Measurements from ENCODE around the gene TIMM22.

Gene TIMM22

DNA sequence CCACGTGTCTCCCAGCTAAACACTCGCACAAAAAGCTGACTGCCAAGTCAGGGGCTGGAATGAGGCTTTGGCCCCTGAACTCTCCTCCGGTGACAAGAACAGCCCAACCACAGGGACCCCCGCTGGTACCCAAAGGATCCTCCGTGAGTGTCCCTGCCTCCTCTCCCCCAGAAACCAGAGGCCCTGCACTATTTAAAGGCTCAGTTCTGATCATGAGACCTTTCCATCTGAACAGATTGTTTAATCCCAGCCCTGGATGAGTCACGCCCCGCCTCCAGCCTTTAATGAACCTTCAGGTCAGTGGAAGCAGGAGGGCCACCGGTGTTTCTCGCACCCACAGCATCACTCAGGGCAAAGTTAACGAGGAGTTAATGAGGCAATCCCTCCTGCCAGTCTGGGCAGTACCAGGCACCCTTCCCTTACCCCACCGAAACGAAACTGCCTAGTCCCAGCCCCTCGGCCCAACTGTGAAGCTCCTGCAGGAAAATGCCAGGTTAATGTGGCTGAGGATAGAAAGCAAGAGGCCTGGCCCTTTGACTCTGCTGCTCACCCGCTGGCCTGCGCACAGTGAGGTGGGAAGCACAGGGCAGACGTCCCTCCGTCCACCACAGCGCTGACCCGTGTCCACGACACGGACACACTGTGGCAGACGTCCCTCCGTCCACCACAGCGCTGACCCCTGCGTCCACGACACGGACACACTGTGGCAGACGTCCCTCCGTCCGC is 32.4 kb downstream of the TIMM22 start:
- Histone ChIP-seq H3K27me3 (replicated peaks) (no peaks in the 10 kb centered on the region), H3K36me3 (replicated peaks) (peaks cover 4% of the 10 kb centered on the region), H3K27ac (no peak overlapping the region), H3K4me3 (ENCODE audit: low read depth, low read length) (no peak overlapping the region)
- peak; percentile 63 for DNase-seq
- in situ Hi-C loops (cut with HindIII; ENCODE audit: low pct_ligation_motif_present, low sequenced_read_pairs): no loop called here
- TF ChIP-seq, protein P1, sequence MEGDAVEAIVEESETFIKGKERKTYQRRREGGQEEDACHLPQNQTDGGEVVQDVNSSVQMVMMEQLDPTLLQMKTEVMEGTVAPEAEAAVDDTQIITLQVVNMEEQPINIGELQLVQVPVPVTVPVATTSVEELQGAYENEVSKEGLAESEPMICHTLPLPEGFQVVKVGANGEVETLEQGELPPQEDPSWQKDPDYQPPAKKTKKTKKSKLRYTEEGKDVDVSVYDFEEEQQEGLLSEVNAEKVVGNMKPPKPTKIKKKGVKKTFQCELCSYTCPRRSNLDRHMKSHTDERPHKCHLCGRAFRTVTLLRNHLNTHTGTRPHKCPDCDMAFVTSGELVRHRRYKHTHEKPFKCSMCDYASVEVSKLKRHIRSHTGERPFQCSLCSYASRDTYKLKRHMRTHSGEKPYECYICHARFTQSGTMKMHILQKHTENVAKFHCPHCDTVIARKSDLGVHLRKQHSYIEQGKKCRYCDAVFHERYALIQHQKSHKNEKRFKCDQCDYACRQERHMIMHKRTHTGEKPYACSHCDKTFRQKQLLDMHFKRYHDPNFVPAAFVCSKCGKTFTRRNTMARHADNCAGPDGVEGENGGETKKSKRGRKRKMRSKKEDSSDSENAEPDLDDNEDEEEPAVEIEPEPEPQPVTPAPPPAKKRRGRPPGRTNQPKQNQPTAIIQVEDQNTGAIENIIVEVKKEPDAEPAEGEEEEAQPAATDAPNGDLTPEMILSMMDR (IDR thresholded peaks at IDR 0.05; ENCODE audit: low read depth, low read length, missing control alignments): no peak

DNA sequence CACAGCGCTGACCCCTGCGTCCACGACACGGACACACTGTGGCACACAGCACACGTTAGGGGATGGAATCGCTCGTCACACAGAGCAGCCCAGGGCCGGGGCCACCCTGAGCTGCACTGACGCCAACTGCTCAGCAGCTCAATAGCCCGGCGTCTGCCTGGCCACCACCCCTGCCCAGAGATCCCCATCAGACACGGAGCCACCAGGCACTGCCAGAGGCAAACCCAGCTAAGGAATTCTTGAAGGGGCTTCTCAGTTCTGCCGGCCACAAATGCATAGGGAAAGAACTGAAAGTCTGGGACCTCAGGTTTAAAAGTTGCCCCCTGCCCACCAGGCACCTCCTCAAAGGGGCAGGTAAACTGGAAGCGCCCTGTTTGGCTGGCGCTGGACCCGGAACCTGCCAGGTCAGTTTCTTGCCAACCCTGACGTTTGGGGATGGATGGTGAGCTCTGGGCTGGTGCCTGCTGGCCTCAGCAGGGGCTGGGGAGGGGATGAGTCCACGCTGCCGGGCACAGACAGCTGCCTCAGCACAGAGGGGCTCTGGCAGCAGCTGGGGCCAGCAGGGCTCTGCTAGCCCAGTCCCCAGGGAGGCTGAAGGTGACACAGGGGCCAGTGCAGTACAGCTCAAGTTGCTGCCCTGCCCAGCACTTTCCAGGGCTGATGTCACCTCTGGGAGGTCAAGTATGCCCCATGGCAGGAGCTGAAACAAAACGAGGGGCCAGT is 33.2 kb downstream of the TIMM22 start:
- no peaks in the 10 kb centered on the region for H3K27me3 ChIP-seq (replicated peaks)
- no peak for DNase-seq
- H3K36me3 ChIP-seq (replicated peaks): peaks cover 4% of the 10 kb centered on the region
- no peak overlapping the region for H3K4me3 ChIP-seq (ENCODE audit: low read depth, low read length)
- H3K27ac ChIP-seq: no peak overlapping the region
- TF ChIP-seq, protein P1 (IDR thresholded peaks at IDR 0.05; ENCODE audit: low read depth, low read length, missing control alignments): no peak
- in situ Hi-C loops (cut with HindIII; ENCODE audit: low pct_ligation_motif_present, low sequenced_read_pairs): no loop called here

DNA sequence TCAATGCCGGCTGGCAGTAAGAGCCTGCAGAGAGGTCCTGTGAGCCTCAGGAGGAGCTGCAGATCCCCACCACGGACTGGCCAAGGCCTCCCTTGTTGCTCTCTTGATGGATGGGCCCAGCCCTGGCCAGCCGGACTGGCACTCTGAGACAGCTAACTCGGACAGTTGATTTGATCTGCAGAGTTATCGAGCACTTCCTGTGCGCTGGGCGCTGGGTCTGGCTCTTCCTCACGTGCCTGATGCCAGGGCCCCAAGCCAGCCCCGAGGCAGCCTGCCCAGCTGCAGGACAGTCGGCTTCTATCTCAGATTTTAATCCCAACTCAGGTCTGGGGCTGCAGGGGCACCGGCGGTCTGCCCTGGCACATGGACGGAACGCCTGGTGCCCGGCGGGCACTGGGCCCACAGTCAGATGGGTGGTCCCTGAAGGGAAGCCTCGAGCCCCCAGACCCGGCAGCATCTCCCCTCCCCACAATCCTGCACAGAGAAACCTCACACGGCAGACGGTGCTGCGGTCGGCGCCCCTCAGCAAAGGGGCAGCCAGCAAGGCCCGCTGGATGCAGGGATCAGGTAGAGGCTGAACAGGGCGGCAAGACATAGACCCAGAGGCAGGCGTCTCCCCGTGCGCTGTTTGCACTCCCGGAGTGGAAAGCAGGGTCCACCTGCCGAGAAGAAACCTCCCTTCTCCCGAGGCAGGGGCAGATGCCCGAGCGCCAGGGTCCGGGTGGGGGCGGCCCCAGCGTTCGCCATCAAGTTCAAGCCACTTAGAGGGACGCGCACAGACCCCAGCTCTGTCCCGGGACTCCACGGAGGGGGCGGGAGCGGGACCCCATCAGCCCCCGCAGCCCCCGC is 34.0 kb downstream of the TIMM22 start:
- Histone ChIP-seq H3K27ac (no peak overlapping the region), H3K4me3 (ENCODE audit: low read depth, low read length) (no peak overlapping the region), H3K36me3 (replicated peaks) (peaks cover 4% of the 10 kb centered on the region), H3K27me3 (replicated peaks) (no peaks in the 10 kb centered on the region)
- in situ Hi-C loops (cut with HindIII; ENCODE audit: low pct_ligation_motif_present, low sequenced_read_pairs): no loop called here
- TF ChIP-seq, protein P1 (IDR thresholded peaks at IDR 0.05; ENCODE audit: low read depth, low read length, missing control alignments): no peak
- no peak for DNase-seq

DNA sequence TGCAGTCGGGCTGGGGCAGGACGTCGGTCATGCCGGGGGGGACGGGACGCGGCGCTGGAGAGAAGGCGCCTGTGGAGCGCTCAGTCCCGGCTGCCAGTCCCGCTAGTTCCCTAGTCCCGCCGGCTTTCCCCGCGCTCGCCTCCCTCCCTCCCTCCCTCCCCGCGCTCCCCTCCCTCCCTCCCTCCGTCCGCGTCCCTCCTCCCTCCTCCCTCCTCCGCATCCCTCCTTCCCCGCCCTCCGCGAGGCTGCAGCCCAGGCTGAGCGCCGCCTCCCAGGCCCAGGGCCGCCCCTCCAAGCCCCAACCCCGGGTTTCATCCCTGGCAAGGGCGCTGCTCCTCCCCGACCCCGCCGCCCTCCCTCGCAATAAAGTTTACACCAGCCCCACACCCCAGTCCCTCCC is 34.8 kb downstream of the TIMM22 start:
- Histone ChIP-seq H3K27ac (no peak overlapping the region), H3K36me3 (replicated peaks) (peaks cover 4% of the 10 kb centered on the region), H3K4me3 (ENCODE audit: low read depth, low read length) (peak overlapping the region; percentile 3), H3K27me3 (replicated peaks) (no peaks in the 10 kb centered on the region)
- no peak for DNase-seq
- in situ Hi-C loops (cut with HindIII; ENCODE audit: low pct_ligation_motif_present, low sequenced_read_pairs): no loop called here
- TF ChIP-seq, protein P1 (IDR thresholded peaks at IDR 0.05; ENCODE audit: low read depth, low read length, missing control alignments): no peak

DNA sequence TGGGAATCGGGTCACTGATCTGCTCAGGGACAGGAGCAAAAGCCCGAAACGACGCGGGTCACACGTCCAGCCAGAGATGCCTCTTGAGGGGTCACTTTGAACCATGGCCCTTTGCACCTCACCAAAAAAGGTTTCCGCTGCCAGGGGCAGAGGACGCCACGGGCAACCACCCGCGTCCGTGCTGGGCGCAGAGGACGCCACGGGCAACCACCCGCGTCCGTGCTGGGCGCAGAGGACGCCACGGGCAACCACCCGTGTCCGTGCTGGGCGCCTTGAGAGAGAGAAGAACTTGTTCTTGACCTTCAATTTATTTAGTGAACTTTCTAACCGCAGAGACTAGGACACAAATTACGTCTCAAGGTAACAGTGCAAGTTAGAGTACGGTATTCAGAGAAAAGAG is 35.5 kb downstream of the TIMM22 start:
- TF ChIP-seq, protein P1 (IDR thresholded peaks at IDR 0.05; ENCODE audit: low read depth, low read length, missing control alignments): no peak
- Histone ChIP-seq H3K27ac (no peak overlapping the region), H3K27me3 (replicated peaks) (no peaks in the 10 kb centered on the region), H3K36me3 (replicated peaks) (peaks cover 4% of the 10 kb centered on the region), H3K4me3 (ENCODE audit: low read depth, low read length) (no peak overlapping the region)
- no peak for DNase-seq
- in situ Hi-C loops (cut with HindIII; ENCODE audit: low pct_ligation_motif_present, low sequenced_read_pairs): no loop called here

Measured in brain microvascular endothelial cell (primary cell).